T follicular helper cell (primary cell): ENCODE measurements around the gene INSRR.

Source experiments
- DNase-seq: peaks from one replicate; pipeline ENCODE4 v3.0.0-alpha.2; 2020; ENCODE audit warnings: low read depth

The INSRR gene

DNA sequence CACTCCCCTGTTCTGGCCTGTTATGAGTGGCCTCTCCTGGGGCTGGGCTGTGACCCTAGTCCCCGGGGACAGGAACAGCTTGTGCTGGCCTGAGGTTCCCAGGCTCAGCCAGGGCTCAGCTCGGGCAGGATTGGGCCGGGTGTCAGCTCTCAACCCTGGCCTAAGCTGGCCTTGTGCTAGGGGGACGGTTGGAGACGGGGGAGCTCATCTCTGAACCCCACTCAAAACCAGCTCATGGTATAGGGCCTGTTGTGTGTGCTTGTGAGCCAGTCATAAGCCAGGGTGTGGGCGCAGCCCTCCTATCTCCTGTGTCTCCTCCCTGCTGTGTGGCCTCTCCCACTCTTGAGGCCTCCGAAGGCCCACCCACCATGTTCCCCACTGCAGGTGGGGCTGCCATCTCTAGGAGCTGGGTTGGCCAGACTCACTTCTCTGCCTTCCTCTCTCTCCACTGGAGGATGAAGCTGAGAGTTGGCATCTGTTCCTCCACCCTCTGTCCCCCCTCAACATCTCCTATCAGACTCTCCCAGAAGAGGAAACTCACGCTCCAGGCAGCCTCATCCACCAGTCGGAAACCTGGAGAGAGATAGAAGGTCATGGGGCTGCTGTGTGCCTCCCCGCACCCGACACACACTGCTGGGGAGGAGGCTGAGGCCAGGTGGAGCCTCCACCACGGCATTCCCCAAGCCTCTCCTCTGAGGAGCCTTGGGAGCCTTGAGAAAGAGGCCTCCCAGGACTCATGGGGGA, 36.0 kb upstream of the INSRR start:
- no peak for DNase-seq

DNA sequence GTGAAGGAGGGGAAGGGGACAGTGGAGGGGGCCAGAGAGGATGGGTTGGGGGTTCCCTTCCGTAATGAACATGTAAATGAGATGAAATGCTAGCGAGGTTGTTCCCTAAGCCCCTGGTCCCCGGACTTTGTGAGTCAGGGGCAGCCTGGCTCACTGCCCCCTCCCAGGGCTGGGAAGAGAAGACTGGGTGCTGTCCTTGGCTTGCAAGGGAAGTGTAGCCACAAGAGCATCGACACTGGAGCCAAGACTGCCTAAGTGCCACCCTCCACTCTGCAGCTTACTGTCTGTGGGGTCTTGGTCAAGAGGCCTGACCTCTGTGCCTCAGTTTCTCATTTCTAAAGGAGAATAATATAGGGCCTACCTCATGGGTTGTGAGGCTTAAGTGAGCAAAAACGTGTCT, 35.1 kb upstream of the INSRR start:
- DNase-seq, result no peak

DNA sequence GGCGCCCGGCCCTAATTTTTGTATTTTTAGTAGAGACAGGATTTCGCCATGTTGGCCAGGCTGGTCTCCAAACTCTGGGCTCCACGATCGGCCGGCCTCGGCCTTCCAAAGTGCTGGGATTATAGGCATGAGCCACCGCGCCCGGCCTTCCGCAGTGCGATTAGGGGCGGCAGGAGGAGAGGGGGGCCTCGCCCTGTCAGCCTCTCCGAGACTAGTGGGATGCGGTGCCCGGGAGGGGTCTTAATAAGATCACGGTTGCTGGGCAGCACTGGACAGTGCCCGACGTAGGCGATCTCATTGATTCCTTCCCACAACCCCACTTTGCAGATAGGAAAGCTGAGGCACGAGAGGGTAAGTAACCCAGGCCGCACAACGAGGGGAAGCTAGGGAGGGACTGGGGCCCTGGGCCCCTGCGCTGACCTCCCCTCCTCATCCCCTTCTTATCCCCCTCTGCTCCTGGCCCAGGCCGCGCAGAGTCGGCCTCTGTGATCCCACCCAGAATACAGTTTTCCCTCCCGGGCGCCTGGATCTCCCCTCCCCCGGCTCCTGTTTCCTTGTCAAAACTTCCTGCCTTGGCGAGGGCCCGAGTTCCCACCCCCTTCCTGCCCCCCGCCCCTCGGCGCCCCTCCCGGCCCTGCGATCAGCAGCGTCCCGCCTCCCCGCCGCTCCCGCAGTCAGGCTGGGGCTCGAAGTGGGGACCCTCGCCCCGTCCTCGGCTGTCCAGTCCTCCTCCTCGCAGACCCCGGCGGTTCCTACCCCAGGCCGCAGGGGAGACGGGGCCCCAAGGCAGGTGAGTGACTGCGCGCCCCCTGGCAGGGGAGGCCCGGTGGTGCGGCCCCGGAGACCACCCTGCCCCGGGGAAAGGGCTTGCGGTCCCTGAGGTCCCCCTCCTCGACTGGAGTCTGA, 34.4 kb upstream of the INSRR start, which contains the start of gene PEAR1:
Gene PEAR1 (plus strand): TSS at position 671 of the 906 bp plus-strand sequence. CDS start 10,209 bp downstream, outside the sequence.
- no peak for DNase-seq

DNA sequence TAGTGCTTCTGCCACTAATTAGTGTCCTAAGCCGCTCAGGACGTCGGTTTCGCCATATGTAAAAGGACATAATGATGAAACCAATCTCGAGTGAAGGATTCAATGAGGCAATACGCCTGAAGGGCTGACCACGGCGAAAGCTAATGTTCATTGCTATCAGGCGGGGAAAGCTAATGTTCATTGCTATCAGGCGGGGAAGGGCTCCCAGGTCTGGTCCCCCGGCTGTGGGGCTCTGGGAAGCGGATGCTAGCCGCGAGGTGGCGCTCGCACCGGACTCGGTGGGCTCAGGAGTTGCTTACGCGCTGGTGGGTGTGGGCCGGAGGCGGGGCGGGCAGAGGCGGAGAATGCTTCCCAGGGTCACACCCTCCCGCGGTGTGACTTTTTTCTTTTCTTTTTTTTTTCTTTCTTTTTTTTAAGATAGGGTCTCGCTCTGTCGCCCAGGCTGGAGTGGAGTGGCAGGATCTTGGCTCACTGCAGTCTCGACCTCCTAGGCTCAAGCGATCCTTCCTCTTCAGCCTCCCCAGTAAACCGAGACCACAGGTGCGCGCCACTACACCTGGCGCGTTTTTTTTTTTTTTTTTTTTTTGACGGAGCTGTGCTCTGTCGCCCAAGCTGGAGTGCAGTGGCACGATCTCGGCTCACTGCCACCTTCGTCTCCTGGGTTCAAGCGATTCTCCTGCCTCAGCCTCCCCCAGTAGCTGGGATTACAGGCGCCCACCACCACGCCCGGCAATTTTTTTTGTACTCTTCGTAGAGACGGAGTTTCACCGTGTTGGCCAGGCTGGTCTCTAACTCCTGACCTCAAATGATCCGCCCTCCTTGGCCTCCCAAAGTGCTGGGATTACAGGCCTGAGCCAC, 33.5 kb upstream of the INSRR start:
- peak; percentile 74 for DNase-seq

DNA sequence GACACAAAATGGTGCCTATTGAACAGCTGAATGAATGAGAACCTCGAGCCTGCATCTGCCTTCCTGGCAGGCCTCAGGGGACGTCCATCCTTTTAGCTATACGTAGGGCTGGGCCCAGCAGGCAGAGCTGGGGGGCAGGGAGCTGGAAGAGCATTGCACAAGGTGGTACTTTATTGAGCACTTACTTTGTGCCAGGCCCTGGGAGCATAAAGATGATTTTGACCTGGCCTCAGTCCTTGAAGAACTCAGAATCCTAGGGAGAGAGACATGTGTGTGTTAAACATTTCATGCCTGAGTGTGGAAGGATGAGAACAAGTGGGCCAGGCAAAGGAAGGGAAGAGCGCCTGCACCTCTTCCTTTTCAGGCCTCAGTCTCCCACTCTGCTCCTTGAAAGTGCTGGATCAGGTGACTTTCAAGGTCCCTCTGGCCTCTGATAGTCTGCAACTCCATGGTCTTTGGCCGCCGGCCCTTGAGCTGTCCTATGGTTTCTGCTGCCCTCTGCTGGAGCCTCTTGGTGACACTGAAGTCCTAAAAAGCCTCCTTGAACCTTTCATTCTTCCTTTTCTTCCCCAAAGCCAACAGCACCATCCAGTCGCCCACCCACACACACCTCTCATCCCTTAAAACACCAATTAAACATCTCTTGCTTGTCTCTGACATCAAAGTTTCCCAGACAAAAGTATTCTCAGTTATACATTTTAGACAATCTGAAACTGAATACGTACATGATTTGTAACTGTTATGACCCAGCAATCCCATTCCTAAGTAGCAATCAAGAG, 31.1 kb upstream of the INSRR start:
- peak; percentile 10 for DNase-seq

DNA sequence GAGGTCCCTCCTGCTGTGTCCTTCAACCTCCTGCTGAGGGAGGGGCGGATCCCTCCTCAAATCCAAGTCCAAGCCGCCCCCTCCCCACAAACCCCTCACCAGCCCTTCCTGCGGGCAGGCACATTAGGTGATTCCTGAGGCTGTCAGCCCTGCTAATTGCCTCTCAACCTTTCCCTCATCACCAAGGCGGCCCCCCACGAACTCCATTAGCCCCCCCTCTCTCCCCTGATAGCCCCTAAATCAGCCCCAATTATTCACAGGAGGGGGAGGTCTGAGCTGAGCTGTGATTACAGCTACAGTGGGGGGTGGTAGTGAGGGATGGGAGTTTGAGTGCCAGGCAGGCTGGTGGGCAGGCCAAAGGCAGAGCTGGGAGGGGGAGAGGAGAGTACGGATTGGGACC, 28.8 kb upstream of the INSRR start:
- DNase-seq, result no peak

DNA sequence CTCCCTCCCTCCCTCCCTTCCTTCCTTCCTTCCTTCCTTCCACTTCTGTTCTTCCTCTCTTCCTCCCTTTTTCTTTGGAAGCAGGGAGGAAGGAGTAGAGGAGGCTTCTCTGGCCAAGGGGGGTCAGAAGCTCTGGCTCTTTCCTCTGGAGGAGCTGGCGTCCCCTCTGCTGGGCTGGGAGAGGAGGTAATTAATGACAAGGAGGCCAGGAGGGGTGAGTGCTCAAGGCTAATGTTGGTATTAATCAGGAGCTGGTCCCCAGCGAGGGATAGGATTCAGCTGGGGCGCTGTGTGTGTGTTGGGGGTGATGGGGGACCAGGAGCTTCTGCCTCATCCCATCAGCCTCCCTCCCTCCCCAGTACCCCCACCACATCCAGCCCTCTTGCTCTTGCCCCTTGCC, 28.4 kb upstream of the INSRR start:
- DNase-seq, result no peak

DNA sequence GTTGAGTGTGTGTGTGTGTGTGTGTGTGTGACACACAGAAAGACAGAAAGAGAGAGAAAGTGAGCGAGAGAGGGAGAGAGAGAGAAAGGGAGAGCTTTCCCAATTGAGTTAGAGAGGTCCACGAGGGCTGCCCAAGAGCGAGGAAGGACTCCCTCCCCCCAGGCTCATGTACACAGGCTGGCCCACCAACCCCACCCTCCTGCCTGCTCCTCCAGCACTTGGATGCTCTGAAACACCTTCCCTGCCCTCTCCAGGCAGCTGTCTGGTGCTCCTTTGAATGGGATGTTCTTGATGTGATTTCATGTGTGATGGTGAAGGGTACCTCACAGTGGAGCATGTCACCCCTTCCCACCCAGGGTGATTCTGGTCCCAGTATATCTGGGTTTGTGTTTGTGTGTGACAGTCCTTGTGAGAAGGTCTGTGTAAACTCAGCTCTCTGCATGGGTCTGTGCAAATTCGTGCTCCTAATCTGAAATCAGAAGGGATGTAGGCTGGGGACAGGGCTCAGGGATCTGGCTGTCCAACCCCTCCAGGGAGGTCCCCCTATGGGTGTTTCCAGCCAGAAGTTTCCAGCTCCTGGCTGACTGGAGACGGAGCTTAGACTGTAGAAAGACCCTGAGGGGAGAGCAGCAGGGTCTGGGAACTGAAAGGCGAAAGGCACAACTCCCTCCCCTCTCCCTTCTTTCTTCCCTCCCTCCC, 27.8 kb upstream of the INSRR start:
- no peak for DNase-seq

DNA sequence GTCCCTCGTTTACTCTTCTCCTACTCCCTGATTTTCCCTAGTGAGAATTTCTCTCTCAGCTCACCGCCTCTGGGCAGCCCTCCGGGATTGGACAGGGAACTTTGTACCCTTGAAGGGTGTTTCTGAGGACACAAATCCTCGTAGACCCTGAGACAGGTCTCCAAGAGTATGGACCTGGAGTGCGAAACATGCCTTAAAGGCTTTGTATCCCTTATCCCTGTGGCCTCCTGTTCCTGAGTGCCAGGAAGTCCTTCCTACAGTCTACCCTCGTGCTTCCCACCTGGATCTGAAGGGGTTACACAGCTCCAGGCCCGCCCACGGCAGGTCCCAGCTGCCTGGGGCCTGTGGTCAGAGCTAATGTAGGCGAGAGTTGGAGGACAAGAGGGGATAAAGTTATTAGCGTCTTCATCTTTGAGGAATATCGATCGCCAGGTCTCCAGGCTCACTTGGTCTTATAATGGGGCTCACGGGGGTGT, 27.0 kb upstream of the INSRR start:
- DNase-seq, result no peak

DNA sequence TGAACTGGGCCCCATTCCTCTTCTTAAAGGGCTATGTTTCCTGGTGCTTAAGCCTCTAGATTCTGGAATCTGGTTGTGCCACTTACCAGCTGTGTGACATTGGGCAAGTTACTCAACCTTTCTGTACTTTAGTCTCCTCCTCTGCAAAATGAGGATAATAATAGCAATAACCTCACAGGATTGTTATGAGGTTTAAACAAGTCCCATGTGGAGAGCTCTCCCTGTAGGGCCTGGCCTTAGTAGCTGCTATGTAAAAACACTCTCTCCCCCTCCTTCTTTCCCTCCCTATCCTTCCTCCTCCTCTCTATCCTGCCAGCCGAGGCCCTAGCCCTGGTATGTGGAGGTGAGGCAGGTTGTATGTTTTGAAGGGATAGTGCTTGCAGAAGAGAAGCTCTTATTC, 26.4 kb upstream of the INSRR start:
- DNase-seq, result no peak

DNA sequence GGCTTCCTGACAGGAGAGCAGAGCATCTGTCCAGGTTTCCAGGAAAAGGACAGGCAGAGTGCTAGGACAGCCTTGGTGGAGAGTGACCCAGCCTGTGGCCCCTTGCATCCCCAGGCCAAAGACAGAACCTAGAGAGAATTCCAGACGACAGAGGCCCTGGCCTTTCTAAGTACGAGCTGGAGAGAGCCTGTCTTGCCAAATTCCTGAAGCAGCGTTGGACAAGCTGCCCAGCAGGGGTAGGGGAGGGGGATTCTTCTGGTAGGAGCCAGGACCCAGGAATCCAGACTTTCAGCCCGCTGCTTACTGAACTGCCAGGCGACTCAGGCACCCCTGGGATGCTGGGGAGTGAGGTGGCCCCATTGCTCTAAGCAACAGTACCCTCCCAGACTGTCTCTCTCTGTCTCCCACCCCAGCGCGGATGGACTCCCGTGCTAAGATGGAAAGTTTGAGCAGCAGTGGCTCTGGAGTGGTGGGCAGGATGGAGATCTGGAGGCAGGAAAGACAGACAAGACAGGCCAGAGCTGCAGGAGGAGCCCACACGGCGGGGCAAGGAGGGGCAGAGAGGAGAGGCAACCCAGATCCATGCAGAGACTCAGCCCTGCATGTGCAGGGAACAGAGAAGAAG, 25.8 kb upstream of the INSRR start:
- DNase-seq, result no peak

DNA sequence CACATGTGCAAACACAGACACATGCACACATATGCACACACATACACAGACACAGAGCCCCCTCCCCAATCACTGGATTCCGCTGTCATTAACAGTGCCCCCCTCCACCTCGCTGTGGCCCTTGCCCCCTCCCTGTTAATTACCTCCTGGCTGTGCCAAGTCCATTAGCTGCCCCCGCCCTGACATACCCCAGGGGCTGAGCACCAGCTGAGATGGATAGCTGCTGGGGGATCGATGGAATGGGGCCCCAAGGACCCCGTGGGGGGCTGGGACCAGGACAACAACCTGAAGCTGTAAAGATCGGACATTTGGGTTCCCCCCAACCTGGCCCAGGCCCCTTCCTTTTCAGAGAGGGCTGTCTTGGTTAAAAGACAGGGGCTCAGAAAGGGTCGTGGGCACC, 25.0 kb upstream of the INSRR start:
- no peak for DNase-seq

DNA sequence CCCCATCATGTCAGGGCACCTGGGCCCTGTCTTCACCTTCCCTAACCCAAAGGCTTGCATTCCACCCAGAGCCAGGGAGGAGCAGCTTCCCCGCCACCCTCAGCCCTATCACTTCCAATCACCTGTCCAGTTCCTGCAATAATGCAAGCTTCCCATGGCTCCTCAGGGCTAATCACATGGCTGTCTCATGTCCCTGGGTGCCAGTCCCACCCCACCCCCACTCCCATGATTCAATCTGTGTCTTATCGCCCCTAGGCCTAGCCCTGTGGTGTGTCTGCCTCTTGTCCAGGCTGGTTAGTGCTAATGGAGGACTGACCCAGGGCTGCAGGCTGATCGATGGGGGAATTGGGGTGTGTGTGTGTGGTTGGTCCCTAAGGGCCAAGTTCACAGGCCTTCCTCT, 23.6 kb upstream of the INSRR start:
- DNase-seq, result no peak

DNA sequence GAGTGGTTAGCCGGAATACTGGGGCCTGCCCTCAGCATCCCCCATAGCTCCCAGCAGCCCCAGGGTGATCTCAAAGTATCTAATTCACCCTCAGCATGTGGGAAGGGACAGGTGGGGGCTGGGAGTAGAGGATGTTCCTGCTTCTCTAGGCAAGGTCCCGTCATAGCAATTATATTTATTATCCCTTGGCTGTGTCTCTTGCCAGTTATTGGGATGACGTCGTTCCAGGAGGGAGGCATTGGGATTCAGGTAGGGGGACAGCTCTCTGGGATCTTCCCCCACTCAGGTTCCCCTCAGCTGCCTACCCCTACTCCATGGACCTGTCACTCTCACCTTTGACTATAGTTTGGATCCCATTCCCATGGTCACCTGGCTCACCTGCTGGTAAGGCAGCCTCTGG, 22.7 kb upstream of the INSRR start:
- no peak for DNase-seq

DNA sequence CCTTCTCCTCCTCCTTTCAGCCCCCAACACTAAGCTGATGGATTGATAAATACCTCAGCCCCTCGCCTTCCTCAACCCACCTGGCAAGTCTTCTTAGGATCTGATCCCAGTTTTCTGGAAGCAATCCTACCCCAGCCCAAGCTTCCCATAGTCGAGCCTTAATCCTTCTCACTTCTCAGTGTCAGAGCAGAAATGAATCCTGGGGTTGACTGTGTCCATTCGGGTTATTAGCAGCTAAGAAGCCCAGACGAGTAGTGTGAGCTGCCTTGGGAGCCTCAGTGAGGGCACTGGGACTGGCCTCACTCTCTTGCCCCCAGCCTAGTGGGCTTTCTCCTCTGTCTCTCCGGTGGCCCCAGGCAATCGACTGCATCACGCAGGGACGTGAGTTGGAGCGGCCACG, 22.2 kb upstream of the INSRR start:
- DNase-seq, result no peak

DNA sequence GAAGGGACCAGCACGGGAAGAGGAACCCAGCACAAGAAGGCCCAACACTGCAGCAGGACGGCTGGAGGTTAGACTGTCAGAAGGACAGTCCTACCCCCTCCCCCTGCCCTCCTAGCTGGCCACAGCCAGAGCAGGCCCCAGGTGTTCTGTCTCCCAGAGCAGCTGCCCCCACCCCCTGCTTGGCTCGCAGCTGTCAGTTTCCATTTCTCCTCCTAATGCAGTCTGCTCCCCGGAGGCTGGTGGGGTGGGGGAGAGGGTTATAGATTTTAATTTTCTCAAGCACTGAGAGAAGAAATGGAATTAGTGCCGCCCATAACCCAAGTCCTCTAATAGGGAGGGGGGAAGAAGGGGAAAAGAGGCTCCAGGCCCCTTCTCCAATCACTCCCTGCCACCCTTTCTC, 21.6 kb upstream of the INSRR start:
- DNase-seq, result no peak

DNA sequence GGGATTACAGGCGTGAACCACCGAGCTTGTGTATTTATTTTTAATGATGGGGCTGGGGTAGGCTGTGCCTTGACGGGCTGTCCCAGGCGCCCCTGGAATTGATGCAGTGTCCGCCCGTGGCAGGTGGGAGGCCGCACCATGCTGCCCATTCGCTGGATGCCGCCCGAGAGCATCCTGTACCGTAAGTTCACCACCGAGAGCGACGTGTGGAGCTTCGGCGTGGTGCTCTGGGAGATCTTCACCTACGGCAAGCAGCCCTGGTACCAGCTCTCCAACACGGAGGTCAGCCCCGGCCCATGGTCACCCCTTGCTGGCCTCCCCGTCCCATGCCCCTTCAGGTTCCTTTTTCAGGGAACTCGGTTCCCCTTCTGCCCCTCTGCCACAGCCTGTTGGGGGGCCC, 21.0 kb upstream of the INSRR start:
- DNase-seq, result no peak

DNA sequence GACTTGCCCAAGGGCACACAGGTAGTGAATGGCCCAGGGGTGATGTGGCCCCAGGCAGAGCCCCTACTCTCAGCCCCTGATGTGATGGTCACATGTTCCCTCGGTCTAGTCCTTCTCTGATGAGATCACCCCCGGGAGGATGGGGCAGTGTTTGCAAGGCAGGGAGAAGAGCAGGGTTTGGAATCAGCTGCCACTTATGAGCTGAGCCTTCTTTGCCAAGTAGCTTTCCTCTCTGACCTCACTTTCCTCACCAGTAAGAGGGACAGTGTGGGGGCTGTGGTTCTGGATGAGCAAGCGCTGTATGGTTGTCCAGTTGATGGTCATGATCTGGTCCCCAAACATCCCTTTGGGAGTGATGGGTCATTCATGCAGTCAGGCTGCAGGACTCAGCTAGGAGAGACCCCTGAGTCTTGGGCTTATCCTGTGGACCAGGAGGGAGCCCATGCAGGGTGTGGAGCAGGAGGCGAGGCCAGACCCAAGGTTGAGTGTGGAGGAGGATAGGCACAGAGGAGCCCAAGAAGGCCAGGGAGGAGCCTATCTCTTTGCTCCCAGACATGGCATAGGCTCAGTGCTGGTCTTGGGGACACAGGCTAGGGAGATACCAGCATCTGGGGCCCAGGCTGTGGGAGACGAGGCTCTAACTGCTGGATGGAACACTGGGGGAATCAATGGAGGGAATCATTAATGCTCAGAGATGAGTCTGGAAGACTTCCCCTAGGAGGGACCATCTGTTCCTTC, 18.7 kb upstream of the INSRR start:
- no peak for DNase-seq

DNA sequence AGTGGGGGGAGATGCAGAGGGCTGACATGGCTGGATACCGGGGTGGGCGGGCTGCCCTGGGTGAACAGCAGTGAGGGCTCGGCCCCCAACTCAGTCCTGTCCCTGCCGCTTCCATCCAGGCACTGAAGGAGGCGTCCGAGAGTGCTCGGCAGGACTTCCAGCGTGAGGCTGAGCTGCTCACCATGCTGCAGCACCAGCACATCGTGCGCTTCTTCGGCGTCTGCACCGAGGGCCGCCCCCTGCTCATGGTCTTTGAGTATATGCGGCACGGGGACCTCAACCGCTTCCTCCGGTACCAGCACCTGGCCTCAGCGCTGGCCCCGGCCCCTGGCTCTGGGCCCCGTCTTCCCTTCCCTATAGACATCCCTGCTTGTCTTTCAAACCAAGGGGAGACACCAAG, 17.4 kb upstream of the INSRR start:
- DNase-seq, result no peak

DNA sequence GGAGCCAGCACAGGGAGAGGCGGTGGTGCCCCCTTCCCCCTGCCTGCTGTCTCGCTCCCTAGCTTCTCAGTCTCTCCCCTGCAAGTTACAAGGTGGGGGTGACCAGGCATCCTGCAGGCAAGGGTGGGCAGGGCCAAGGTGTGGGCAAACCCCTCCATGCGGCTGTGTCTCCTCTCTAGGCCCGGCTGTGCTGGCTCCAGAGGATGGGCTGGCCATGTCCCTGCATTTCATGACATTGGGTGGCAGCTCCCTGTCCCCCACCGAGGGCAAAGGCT, 16.4 kb upstream of the INSRR start:
- no peak for DNase-seq
